Measurements from ENCODE around the gene MSX2.

MSX2 gene

DNA sequence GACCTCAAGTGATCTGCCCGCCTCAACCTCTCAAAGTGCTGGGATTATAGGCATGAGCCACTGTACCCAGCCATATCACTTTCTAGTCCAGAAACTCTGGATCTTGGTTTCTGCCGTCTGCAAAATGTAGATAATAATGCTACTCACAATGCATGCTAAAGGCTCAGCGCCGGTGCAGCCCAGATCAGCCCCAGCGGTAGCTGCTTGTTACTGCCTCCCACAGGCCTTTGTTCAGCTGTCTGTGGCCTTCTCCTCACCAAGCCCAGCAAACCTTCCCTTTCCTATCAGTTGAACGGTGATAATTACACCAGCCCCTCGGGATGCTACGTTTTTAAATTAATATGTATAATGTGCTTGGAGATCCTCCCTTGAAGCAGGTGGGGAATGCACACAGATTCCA, 26.2 kb upstream of the MSX2 start:
- no peak overlapping the region for H3K4me3 ChIP-seq (ENCODE audit: low read length)
- no peak for DNase-seq (ENCODE audit: low read depth)
- TF ChIP-seq, protein P1, sequence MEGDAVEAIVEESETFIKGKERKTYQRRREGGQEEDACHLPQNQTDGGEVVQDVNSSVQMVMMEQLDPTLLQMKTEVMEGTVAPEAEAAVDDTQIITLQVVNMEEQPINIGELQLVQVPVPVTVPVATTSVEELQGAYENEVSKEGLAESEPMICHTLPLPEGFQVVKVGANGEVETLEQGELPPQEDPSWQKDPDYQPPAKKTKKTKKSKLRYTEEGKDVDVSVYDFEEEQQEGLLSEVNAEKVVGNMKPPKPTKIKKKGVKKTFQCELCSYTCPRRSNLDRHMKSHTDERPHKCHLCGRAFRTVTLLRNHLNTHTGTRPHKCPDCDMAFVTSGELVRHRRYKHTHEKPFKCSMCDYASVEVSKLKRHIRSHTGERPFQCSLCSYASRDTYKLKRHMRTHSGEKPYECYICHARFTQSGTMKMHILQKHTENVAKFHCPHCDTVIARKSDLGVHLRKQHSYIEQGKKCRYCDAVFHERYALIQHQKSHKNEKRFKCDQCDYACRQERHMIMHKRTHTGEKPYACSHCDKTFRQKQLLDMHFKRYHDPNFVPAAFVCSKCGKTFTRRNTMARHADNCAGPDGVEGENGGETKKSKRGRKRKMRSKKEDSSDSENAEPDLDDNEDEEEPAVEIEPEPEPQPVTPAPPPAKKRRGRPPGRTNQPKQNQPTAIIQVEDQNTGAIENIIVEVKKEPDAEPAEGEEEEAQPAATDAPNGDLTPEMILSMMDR (conservative IDR thresholded peaks at IDR 0.05; ENCODE audit: low read depth, low read length): peak; percentile 29

DNA sequence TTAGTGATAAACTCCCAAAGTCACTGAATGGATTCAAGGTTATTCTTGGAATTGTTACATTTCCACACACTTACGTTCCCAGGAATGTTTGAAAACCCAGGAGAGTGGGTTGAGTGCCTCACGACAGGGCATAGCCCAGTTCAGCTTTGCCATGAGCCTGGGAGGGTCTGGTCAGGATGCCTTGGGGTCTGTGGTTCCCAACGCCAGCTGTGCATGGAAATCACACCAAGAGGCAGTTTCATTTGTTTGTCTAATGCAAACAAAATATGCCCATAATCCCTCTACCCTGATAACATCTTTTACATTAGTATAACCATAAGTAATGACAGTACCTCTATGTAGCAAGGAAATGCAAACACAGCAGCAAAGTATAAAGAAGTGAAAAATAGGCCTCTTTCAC, 25.3 kb upstream of the MSX2 start:
- H3K4me3 ChIP-seq (ENCODE audit: low read length): no peak overlapping the region
- TF ChIP-seq, protein P1 (conservative IDR thresholded peaks at IDR 0.05; ENCODE audit: low read depth, low read length): no peak

DNA sequence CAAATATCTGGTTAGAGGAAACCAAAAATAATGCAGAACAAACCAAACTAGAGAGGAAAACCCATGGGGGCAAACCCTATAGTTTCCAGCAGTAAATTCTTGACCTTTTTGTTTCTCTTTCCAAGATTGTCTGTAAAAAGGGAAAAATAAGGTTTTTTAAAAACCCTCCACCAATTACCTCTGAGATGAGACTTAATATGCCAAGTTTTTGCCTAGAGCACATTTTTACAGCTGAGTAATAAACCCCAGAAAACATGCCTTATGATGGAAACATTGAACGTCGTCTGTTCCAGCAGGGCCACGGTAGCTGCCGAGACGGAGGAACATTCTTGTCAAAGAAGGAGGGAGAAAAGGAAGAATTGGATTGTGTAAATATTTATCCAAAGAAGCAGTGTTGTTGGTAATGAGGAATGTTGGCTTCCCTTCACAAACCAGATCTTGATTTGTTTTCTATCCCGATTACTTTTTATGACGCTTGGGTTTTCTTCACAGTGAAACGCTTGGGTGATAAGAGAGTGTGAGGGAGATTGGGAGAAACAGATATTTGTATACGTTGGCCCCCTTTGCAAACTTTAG, 17.3 kb upstream of the MSX2 start:
- no peak for DNase-seq (ENCODE audit: low read depth)
- no peak overlapping the region for H3K4me3 ChIP-seq (ENCODE audit: low read length)
- TF ChIP-seq, protein P1 (conservative IDR thresholded peaks at IDR 0.05; ENCODE audit: low read depth, low read length): no peak

More for the DNA sequence above, 25.3 kb upstream of the MSX2 start:
- DNase-seq (ENCODE audit: low read depth): no peak

DNA sequence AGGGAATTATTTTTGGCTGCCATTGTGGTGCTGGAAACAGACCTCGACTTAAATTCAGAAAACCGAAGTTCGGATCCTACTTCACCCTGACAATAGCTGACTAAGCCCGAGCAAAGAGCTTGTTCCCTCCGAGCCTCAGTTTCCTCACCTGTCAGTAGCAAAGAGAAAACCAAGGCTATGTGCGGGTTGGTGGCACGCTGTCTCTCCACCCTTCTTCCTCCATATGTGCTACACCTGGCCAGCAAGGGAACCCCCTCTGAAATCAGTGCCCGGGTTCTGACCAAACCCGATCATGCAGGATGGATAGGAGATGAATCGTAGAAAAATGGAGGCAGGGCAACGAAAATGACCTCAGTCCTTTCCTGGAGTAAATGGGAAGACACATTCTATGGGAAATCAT, 16.7 kb upstream of the MSX2 start:
- DNase-seq (ENCODE audit: low read depth): no peak
- TF ChIP-seq, protein P1 (conservative IDR thresholded peaks at IDR 0.05; ENCODE audit: low read depth, low read length): no peak
- H3K4me3 ChIP-seq (ENCODE audit: low read length): no peak overlapping the region

GRCh38 chr5:174708476-174709207, 15.7 kb upstream of the MSX2 start:
- no peak overlapping the region for H3K4me3 ChIP-seq (ENCODE audit: low read length)
- DNase-seq (ENCODE audit: low read depth): no peak
- TF ChIP-seq, protein P1 (conservative IDR thresholded peaks at IDR 0.05; ENCODE audit: low read depth, low read length): no peak

GRCh38 chr5:174714751-174715150, 9.6 kb upstream of the MSX2 start:
- no peak for DNase-seq (ENCODE audit: low read depth)
- H3K4me3 ChIP-seq (ENCODE audit: low read length): no peak overlapping the region
- TF ChIP-seq, protein P1 (conservative IDR thresholded peaks at IDR 0.05; ENCODE audit: low read depth, low read length): no peak

- no peak for DNase-seq (ENCODE audit: low read depth)
- H3K4me3 ChIP-seq (ENCODE audit: low read length): no peak overlapping the region
- TF ChIP-seq, protein P1 (conservative IDR thresholded peaks at IDR 0.05; ENCODE audit: low read depth, low read length): no peak
Measured at GRCh38 chr5:174715804-174716203, 8.6 kb upstream of the MSX2 start.
